ENCODE data around the gene ARHGAP1.

GRCh38 chr11:46731545-46731944 is 31.1 kb upstream of the ARHGAP1 start:
- TF ChIP-seq, protein P1, sequence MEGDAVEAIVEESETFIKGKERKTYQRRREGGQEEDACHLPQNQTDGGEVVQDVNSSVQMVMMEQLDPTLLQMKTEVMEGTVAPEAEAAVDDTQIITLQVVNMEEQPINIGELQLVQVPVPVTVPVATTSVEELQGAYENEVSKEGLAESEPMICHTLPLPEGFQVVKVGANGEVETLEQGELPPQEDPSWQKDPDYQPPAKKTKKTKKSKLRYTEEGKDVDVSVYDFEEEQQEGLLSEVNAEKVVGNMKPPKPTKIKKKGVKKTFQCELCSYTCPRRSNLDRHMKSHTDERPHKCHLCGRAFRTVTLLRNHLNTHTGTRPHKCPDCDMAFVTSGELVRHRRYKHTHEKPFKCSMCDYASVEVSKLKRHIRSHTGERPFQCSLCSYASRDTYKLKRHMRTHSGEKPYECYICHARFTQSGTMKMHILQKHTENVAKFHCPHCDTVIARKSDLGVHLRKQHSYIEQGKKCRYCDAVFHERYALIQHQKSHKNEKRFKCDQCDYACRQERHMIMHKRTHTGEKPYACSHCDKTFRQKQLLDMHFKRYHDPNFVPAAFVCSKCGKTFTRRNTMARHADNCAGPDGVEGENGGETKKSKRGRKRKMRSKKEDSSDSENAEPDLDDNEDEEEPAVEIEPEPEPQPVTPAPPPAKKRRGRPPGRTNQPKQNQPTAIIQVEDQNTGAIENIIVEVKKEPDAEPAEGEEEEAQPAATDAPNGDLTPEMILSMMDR (conservative IDR thresholded peaks at IDR 0.05; ENCODE audit: low read length), result no peak
- no peak for TF ChIP-seq EZH2phosphoT487 (IDR thresholded peaks at IDR 0.05; ENCODE audit: borderline replicate concordance, low read depth, low read length)
